Non-pigmented ciliary epithelial cell (primary cell): Measurements from ENCODE around the gene TIMM8A.
A peak's percentile ranks its signal among the peaks of the same experiment; 100 is the strongest.

Source experiments
- DNase-seq: peaks from one replicate; pipeline ENCODE4 v3.0.0-alpha.2; 2010; ENCODE audit warnings: low read depth

Gene TIMM8A, protein sequence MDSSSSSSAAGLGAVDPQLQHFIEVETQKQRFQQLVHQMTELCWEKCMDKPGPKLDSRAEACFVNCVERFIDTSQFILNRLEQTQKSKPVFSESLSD

DNA sequence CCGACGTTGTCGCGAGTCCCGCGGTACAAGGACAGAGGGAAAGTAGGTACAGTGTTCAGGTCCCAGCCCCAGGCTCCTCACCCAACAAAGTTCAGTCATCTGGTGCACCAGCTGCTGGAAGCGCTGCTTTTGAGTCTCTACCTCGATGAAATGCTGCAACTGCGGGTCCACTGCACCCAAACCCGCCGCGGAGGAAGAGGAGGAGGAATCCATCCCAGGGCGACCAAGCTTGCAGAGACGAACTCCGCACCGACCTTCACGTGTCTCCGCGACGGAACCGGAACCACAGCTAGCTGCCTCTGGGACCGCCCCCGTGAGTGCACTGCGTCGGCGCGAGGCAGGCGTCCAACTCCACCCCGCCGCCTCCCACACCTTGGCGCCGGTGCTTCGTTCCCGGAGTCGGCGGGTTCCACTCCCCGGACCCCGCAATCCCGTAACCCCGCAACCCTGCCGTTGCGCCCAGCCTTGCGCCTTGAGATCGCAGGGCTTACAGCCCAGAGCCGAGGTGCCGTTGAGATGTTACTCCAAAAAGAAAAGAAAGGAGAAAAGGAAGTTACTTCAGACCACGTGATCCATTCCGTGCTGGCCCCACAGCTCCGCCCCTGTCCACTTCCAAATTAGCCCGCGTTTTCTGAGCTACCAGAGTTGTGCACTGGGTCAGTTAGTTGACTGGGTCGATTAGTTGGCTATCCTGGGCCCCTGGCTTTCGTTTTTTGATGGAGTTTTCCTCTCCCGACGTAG is at the start of gene TIMM8A:
TSS of gene TIMM8A (minus strand) at position 291 of the 741 bp plus-strand sequence. CDS start at position 213, 78 bp downstream.
- no peak for DNase-seq

DNA sequence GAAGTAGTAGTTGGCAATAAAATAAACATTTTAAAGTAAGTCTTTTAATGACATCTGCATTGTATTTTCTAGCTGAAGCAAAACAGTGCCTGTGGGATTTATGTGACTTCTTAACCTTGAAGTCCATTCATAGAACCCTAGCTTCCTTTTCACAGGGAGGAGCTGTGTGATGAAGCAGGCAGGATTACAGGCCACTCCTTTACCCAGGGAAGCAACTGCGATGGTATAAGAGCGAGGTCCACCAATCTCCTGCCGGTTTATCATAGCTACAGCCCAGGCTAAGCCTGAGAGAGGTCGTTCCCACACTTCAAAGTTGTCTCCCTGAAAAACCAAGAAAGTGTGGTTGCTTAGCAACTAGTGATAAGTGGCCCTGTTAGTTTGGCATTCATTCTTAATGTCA is 49.2 kb upstream of the TIMM8A start:
- DNase-seq = no peak

DNA sequence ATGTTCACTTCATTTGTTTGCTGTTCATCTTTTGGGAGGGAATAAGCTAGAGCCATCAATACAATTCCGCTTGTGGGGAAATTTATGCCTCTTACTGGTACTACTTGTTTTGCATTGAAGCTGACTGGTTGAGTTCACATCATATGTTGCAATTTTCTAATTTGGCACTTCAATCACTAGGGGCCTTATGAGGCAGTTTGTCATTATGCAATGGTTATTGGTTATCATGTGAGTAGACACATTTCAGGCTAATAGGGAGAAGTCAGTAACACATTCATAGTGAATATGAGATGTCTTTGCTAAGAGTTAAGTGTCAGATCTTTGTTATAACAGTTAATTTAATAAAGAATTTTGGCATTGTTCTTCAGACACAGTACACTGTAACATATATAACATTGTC is 47.2 kb upstream of the TIMM8A start:
- DNase-seq = no peak

DNA sequence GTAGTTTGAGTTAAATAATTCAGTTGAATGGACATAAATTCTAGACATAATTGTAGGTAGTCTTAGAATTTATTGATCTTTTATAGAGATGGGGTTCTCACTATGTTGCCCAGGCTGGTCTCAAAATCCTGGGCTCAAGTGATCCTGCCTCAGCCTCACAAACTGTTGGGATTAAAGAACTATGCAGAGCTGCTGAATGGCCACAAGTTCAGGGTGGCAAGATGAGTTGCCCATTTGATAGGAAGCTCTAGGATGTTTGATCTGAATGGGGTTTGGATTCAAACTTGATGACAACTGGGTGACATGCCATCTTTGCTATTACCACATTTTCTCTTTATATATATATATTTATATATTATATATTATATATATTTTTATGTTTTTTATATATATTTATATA is 45.8 kb upstream of the TIMM8A start:
- DNase-seq = no peak

DNA sequence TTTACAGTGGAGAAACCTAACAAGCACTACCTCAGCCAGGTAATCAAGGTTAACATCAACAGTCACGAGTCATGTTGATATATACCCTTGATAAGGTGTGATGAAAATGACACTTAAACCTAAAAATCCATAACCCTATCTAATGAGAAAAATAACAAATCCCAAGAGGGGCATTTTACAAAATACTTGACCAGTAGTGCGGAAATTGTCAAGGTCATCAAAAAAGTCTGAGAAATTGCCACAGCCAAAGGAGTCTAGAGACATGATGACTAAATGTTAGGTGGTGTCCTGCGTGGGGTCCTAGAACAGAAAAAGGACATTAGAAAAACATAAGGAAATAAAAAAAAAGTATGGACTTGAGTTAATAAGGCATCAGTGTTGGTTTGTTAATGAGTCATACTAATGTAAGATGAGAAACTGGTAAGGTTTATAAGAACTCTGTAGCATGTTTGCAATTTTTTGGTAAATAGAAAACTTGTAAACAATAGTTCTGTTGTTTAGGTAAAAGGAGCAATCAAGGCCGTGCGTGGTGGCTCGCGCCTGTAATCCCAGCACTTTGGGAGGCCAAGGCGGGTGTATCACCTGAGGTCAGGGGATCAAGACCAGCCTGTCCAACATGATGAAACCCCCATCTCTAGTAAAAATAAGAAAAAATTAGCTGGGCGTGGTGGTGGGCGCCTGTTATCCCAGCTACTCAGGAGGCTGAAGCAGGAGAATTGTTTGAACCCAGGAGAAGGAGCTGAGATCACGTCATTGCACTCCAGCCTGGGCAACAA is 45.2 kb upstream of the TIMM8A start:
- DNase-seq = no peak

DNA sequence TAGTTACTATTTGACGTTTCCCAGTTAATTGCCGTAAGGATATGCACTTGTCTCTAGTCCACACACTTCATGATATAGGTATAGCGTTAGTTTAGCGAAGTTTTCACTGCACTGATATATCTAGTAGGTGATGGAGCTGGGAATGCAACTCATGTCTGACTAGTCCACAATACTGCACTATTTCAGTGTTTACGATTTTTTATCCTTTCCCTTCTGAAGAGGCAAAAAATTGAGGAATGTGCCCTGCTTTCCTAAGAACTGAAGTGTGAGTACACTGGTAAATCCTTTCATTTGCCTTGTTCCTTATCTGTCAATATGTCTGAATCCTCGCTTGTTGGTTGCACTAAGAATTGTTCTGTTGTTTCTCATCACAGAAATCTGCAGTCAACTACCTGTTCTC is 43.3 kb upstream of the TIMM8A start:
- no peak for DNase-seq

DNA sequence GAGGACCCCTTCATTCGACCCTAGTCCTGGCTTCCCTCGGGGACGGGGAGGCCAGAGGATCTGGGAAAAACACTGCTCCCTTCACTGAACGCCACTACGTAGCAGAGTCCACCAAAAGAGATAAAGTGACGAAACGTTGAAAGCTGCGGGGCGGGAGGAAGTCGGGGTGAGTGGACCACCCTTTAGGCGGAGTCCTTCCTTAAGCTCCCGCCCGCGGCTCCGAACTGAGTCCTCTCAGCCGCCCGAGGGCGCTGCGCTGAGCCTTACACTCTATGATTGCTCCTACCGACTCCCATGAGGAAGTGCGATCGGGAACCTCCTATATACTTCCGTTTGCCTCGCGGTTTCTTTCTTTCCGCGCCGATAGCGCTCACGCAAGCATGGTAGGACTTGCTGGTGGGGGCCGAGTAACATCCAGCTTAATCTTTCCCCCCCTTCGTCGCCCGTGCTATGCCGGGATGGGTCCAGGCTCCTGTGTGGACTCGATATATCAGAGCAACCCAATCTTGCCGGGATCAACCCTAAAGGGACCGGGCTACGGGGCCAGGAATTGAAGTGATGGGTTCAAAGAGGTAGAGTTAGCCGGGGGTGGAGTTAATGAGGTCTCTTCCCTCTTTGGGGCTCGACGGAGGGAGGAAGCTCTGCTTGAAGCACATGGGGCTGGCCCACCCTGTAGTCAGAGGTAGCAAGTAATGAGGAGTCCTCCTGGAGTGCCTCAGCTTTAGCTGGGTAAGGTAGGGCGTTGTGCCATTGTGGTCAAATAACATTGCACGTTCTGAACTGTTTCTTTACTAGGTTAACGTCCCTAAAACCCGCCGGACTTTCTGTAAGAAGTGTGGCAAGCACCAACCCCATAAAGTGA is 42.4 kb upstream of the TIMM8A start, which contains the start of gene RPL36A:
TSS of gene RPL36A (plus strand) at position 348 of the 862 bp plus-strand sequence. CDS start at position 381, 33 bp downstream.
- peak; percentile 55 for DNase-seq

DNA sequence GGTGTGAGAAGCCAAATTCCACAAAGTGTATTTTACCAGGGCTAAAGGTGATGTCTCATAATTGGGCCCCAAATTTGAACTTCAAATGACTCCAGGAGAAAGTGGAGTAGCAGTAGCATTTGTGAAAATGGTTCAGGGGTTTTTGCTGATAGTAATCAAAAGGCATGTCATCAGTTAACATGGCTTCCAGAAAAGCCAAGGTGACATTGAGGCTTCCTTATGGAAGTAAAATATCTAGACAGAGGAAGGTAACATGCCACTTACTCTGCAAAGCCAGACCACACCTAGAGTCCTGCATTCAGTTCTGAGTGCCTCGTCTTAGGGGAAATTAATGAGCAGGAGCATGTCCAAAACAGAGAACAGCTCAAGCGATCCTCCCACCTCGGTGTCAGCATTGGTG is 40.1 kb upstream of the TIMM8A start:
- no peak for DNase-seq

DNA sequence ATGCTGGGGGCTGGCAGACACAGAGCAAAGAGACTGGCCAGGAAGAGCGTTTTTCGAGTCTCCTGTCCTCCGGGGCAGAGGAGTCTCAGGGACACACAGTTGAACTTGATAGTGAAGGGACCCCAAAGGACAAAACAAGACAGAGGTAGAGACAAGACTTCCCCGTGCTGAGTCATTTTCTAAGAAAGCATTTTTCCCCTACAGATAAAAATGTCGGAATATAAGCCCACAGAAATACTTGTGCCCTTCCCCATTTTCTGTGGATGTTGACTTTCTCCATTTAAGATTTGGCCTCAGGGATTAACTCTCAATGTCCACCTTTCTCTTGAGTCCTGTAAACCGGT is 38.0 kb upstream of the TIMM8A start:
- DNase-seq = no peak

DNA sequence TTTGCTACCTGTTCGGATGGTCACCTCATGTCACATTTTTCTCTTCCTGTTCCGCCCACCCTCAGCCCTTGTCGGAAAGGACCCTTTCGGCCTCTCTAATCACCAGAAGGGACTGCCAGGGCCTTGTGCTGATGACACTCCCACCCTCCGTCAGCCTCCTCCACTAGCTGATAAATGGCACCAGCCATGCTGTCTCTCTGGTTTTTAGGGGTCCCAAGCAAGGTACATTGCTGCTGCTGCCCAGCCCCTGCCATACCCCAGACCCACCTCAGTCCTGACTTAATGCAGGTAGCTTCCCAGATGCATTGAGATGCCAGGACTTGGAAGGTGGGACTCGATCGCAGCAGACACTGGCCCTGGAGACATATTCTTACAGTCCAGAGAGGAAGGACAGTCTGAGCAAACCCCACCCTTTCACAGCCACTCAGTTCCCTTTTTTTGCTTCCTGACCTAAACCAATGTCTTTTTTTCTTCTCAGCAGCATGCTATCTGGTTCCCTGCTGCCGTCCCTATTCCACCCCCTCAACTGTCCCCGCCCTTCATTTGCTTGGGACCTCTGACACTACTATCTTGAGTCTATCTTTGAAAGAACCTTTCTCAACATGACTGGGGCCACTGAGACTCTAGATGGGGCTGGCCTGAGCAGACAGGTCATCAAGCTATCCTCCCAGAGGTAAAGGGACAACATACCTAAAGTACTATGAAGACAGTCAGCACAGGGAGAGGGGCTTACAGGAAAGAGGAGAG is 37.4 kb upstream of the TIMM8A start, which contains the start of gene BTK:
TSS of gene BTK (minus strand) at position 397 of the 747 bp plus-strand sequence. CDS start 10,907 bp downstream, outside the sequence.
- DNase-seq = no peak

DNA sequence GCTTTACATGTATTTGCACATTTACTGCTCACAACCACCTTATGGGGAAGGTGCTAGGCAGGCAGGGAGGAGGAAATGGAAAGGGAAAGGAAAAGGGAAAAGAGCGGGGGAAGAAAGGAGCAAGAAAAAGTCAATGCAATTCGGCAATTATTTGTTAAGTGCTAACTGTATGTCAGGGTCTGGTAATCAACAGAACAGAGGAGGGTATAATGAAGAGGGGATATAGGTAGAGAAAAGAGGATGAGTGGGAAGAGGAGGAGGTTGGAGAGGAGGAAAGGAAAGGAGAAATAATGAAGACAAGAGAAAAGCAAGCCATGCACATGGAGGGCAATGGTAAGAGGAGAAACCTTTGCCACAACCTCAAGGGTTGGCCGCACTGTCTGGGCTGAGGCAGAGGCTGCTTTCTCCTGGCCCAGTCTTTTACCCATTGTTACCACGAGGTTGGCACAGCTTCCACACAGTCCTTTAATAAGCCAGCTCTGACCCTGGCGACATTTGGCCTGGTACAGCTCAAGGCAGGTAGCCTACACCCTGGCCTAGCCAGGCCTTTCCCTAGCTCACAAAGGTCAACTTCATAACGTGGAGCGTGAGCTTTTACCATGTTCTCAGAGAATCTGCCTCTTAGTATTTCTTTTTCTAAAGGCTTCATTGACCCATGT is 36.6 kb upstream of the TIMM8A start:
- no peak for DNase-seq

DNA sequence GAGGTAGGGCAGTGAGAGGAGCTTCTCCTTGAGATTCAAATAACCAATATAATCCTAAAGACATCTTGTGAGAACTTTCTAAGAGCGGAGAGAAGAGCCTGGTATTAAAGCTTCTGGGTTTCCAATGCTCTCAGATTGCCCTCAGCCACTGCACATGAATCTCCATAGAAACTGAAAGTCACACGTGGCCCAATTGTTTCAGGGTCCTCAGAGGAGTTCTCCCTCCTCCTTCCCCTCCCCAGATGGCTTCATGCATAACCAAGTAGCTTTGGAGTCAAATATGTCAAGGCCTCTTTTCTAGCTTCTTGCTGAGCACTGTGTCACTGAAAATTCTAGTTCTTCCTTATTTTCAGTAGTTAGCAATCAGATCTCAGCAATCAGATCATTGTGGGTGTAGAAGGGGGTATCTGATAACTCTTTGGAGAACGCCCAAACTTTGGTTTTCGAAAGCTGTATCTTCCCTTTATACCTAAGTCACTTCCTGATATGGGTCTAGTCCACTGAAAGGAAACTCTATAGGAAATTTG is 35.2 kb upstream of the TIMM8A start:
- no peak for DNase-seq

DNA sequence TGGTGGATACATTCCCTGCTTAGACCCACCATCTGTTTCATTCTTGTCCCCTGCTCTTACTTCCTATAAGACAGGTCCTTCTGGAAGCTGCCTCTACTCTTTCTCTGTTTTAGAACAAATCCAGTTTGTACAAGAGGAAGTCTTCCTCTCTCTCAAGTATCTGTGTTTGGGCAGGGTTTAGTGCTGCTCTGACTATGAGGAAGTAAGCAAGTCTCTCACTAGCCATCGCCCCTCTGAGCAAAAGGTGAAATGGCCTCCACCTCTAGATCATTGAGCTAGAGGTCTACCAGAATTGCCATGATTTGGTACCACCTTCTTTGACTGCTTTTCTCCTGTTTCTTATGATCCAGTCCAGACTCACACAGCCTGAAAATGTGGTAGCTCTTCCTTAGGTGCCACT is 29.0 kb upstream of the TIMM8A start:
- no peak for DNase-seq

DNA sequence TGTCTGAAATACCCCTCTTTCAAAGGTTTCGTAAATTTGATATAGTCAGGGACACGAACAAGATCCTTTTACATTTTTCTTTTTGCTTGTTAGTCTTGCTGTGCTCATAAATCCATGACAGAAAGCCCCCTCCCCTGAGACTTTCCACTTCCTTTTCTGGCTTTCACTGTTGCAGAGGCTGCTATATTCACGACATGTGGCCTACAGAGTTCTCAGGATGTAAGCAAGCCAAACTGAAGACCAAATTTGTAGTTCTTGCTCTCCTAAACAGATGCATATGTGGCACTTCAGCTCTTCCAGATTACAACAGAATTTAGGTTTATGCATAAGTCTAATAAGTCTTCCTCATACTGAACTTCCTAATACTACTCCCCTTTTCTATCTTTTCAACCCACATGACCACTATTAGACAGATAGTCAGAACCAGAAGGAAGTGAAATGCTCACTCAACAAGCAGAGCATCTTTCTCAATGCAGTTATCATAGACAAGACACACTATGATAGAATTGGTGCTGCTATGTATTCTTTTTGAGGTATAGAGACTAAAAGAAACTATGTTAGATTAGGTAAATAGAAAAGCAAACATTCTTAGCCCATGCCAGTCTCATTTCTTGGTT is 22.5 kb upstream of the TIMM8A start:
- no peak for DNase-seq

DNA sequence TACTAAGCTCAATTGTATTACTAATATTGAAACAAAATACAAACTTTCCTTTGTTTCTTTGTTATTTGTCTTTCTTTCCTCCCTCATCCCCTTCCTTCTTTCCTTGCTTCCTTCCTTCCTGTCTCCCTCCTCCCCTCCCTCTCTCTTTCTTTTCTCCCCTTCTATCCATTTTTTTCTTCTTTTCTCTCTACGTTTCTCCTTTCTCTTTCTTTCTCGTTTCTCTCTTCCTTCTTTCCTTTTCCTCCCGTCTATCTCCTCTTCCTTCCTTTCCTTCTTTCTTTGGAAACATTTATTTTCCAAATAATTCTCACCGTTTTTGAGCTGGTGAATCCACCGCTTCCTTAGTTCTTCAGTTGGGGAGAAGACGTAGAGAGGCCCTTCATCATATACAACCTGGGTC is 21.1 kb upstream of the TIMM8A start:
- no peak for DNase-seq

DNA sequence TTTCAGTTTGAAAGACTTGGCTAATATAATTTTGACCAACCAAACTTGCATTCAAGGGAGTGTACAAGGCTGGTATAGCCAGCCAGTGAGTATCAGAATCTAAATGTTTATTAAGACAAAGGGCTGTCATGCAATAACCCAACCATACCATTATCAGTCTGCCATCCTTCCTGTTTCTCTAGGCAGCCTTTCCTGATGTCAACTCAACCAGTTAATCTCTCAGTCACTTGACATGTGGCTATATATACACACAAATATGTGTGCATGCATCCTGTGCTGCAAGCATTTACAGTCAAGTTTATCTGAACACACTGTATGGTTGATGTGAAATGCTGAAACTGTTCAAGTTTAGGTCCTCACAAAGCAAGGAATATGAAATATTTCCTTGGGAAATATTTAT is 20.3 kb upstream of the TIMM8A start:
- DNase-seq = no peak

DNA sequence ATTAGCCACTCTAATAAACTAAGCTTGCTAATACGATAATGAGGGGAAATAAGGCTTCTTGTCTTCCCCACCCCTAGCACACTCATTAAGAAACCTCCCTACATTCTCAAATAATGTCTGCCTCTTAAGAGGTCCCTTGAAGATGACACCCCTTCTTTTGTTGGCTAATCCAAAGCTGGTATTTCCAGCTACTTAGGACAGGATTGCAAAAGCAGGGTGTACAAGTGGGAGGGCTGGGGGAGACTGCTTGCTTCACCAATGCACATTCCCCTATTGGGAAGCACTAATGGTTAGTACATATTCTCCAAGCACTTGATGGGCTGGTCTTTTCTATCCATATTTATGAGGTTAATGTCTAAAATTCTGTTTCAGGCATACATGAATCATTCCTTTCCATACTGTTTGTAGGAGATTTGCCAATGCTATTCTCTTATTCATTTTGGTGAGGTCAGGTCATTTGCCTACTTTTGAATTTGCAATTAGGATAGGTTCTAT is 16.8 kb upstream of the TIMM8A start:
- no peak for DNase-seq

DNA sequence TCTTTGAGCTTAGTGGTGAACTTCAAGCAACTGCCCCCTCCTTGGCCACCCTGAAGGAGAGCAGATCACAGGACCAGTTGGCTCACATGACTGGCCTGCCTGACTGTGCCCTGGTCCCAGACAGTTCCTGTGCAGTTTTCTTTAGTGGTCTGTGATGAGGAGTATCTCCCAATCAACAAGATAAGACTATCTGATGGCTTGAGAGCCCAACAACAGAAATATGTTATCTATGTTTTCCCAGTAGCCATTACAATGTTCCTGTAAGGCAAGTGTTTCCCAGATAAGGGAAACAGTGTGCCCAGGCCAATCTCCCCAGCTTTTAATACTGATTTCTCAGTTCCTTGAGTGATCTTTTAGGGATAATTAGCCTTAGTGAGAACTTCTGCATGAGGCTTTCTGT is 14.2 kb upstream of the TIMM8A start:
- DNase-seq = no peak

DNA sequence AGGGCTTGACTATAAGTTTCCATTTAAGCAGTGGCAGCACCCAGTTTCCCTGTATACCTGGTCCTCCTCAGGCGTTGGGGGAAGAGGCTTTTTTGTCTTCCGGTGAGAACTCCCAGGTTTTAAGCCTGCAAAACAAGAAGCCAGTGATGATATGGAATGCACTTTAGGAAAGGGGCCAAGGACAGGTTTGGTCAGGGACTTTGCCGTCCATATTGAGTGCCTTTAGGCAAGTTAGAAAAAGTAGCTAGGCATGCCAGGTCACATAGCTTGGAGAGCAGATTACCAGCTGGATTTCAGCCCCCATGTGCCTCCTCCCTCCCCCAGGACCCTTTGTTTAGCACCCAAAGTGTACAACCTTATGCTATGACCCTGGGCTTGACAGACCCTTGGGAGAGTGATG is 13.6 kb upstream of the TIMM8A start:
- no peak for DNase-seq

DNA sequence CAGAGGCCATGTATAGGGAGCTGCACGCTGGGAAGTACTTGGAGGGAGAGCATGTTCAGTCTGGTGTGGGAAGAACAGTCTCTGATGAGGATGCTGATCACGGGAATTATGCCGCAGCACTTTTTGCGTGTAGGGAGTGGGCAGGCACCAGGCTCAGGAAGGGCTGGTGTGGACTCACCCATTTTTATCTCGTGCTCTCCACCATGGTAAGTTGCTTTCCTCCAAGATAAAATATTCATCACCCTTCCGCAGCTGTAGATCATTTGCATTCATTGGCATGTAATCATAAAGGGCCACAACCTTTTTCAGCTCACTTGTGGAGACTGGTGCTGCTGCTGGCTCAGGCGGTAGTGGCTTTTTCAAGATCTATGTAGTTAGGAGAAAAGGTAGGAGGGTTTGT is 11.8 kb upstream of the TIMM8A start:
- DNase-seq = no peak
